Spleen (tissue), 7 donors: ENCODE results near the gene EPM2A.

Experiments used
- CTCF ChIP-seq, 11 experiments: fragments of 200-600 bp in 7 of 11; fragments of 450-650 bp in 4 of 11; sonication (generic) in 4 of 11; IDR thresholded peaks in 8 of 11; conservative IDR thresholded peaks in 3 of 11; 1 replicate in 7 of 11; 2 replicates in 4 of 11; pipeline versions ENCODE4 v1.4.0 to v1.8.0; 2016 to 2021; ENCODE audit warnings: antibody characterized with exemption in 11 of 11, inconsistent platforms in 4 of 11, mild to moderate bottlenecking in 1 of 11
- POLR2A ChIP-seq, 3 donors: fragments of 450-650 bp; IDR thresholded peaks; one replicate each; pipeline ENCODE4 v1.5.1; 2017; ENCODE audit warnings: antibody characterized with exemption in 3 of 3, mild to moderate bottlenecking in 1 of 3
- donor health status: DM: no; HTN: no; CAD: no; lungs with moderate emphysema.
- donor health status: DM: no; HTN: no; CAD: no.
- donor health status: DM: no; HTN: no; CAD: no.

- TF ChIP-seq CTCF (IDR thresholded peaks at IDR 0.05 in 8 of 11, conservative IDR thresholded peaks at IDR 0.05 in 3 of 11) (no peak), POLR2A (IDR thresholded peaks at IDR 0.05) (no peak)
Observed at GRCh38 chr6:145656128-145656527, 79.2 kb downstream of the EPM2A start.
